DMS79 (cell line): ENCODE data around the gene TNRC18.

Experiments
- DNase-seq: peaks from one replicate; lab custom pipeline; 2025; lab: John Stamatoyannopoulos, UW

The TNRC18 gene

GRCh38 chr7:5428478-5429252 lies 5.0 kb upstream of the TNRC18 start:
- peak; percentile 55 for DNase-seq

GRCh38 chr7:5426226-5426475 lies 2.5 kb upstream of the TNRC18 start:
- peak; percentile 51 for DNase-seq

GRCh38 chr7:5425507-5426225 lies 2.0 kb upstream of the TNRC18 start:
- peak; percentile 85 for DNase-seq

GRCh38 chr7:5424749-5425506 lies 1.3 kb upstream of the TNRC18 start:
- no peak for DNase-seq

DNA sequence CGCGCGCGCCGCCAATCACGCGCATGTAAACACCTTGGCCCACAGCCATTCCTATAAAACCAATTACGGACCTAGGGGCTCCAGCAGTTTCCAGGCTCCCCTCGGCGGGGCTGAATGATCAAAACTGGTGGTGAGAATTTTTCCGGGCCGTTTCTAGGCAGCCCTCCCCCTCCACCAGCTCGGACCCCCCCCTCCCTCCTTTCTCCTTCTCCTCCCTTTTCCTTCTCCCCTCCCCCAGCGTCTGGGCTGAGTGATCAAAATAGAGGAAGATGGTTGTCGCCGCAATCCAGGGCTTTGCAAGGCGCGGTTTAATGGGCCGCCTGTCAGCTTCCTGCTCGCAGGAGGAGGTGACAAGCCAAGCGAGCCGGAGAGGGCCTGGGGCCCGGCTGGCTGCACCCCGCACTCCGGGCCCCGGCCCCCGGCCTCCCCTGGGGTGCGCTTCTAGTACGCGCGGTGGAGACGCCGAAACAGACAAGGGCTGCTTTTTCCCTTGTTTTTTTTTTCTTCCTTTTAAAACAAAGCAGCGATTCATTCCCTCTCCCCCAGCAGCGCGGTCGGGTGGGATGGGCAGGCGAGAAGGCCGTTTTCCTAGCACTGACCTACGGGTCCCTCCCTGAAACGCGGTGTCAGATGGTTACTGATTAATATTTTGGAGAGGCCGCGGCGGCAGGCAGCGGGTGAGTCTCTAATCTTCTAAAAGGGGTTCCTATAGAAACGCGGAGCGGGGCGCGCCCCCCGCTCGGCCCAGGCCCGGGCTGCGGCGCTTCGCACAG lies 528 bp upstream of the TNRC18 start:
- peak; percentile 95 for DNase-seq

DNA sequence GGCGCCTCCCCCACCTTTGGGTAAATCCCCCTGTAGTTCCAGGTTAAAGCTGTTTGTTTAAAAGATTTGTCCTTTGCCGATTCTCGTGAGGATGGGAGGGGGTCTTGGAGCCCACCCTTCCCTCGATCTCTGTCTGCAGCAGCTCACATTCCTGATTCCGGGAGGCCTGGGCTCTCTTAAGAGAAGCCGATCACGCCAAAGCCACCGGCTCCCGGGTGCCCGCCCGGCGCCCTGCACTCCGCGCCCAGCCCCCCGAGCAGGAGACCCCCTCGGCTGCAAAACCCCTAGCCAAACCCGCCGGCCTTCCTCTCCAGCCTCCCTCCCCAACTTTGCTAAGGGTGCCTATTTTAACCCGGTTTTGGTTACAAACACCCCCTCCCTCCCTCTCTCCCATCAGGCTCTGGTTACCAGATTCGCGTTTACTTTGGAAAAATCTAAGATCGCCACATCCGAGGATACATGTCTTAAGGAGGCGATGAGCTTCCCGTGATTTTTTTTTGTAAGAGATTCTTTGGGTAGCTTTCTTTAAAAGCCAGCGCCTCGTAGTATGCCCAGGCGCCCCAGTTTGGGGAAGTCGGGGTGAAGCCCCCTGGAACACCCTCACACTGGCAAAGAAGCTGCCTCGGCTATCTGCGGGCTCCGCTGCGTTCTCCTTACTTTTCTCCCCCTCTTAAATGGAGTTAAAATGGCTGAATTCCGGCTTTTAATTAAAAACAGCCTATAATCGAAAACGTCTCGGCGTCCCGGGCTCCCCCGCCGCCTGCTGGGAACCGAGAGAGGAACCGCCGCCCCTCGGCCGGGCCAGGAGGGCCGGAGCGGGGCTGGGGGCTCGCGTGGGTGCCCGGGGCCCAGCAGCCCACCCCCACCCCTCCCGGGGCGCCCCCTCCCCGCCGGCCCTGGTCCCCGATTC lies 983 bp downstream of the TNRC18 start:
- DNase-seq = no peak

GRCh38 chr7:5421714-5422395 lies 1.8 kb downstream of the TNRC18 start:
- peak; percentile 27 for DNase-seq

- DNase-seq = no peak
Observed at GRCh38 chr7:5420881-5421713, 2.5 kb downstream of the TNRC18 start.

- no peak for DNase-seq
Observed at GRCh38 chr7:5420067-5420880, 3.4 kb downstream of the TNRC18 start.

DNA sequence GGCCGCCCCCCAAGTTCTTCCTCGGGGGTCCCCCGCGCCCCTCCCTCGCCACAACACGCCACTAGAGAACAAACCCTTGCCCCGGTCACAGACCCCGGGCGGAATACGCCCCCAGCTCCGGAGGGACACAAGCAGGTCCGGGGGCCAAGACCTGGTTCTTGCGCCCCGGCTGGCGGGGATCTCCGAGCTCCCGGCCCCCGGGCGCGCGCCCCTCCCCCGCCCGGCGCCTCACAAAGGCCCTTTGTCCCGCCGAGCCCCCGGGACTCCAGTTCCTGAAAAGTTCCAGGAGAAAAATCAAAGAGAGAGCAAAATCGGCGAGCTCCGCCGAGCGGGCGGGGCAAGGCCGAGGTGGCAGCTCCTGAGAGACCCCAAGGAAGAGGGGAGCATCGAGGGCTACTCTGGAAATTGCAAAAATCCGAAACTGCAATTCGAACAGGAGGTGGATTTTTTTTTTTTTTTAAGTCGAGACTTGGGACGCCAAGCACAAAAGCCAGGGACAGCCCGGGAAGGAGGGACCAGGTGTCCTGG lies 4.0 kb downstream of the TNRC18 start:
- no peak for DNase-seq

DNA sequence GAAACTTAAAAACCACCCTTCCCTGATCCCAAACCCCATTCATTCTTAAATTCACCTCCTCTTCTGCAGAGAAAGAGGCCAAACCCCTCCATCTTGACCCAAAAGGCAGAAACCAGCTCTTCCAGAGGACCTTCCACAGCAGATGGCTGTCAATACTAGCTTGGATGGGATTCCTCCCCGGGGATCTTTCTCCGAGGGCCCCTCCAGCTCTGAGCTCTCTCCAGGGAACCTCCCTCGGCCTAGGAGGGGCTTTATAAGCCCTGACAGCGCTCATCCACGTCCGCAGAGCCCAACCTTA lies 5.4 kb downstream of the TNRC18 start:
- no peak for DNase-seq

- DNase-seq = no peak
Observed at GRCh38 chr7:5417106-5418071, 6.2 kb downstream of the TNRC18 start.

- no peak for DNase-seq
Observed at GRCh38 chr7:5414916-5415315, 8.7 kb downstream of the TNRC18 start.

- DNase-seq = no peak
Observed at GRCh38 chr7:5413449-5413786, 10.2 kb downstream of the TNRC18 start.

DNA sequence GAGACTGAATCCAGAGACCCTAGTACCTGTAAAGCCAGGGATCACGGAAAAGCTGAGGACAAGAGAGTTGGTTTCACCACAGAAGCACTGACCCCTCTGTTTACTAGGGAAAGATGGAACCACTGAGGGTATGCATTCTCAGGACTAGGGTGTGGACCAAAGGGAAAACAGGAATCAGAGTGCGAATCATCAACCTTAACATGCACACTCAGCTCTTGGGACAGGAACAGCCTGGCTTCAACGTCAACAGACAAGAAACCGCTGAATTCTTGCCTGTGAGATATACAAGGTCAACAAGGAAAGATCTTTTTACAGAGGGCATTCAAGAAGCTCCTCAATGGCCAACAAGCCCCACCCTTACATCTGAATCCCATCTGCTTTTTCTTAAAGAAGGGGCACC lies 14.9 kb downstream of the TNRC18 start:
- no peak for DNase-seq

- no peak for DNase-seq
Observed at GRCh38 chr7:5406957-5407945, 16.4 kb downstream of the TNRC18 start.

- DNase-seq = no peak
Observed at GRCh38 chr7:5404421-5404826, 19.2 kb downstream of the TNRC18 start.
